ENCODE results near the gene POU6F1. TPM values are rescaled to one million over a fixed set of nuclear protein-coding genes. Genes with fewer than 3 reads are reported as not detected.
A peak's percentile ranks its signal among the peaks of the same experiment; 100 is the strongest.
"Not testable (repeated sequence)": the region's sequence is repeated elsewhere in the genome, so short reads cannot be mapped to it uniquely, and the experiment has no call there.

Gene POU6F1, protein sequence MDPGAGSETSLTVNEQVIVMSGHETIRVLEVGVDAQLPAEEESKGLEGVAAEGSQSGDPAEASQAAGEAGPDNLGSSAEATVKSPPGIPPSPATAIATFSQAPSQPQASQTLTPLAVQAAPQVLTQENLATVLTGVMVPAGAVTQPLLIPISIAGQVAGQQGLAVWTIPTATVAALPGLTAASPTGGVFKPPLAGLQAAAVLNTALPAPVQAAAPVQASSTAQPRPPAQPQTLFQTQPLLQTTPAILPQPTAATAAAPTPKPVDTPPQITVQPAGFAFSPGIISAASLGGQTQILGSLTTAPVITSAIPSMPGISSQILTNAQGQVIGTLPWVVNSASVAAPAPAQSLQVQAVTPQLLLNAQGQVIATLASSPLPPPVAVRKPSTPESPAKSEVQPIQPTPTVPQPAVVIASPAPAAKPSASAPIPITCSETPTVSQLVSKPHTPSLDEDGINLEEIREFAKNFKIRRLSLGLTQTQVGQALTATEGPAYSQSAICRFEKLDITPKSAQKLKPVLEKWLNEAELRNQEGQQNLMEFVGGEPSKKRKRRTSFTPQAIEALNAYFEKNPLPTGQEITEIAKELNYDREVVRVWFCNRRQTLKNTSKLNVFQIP
- total RNA-seq: 5.1 and 9.0 TPM in 2 replicates

- H3K27ac Mint-ChIP-seq: peak within 1 kb of the TSS; percentile 88
- H3K4me3 Mint-ChIP-seq: peak within 1 kb of the TSS; percentile 85
- H3K27me3 Mint-ChIP-seq: no peaks in the 10 kb centered on the region
- peaks cover 4% of the 10 kb centered on the region for H3K36me3 Mint-ChIP-seq (ENCODE audit: low read depth)
- peak; percentile 90 for DNase-seq
- peaks cover 13% of the 10 kb centered on the region for H3K4me1 Mint-ChIP-seq
- intact Hi-C loops (cut with micrococcal nuclease): loop anchor here (1.0 to 5.0 kb wide), 4 partner anchors 20 to 136 kb away; partner anchors contain the start of genes BIN2, CSRNP2, DAZAP2 and TFCP2
- no peaks in the 10 kb centered on the region for H3K9me3 Mint-ChIP-seq
Measured at GRCh38 chr12:51217968-51218606, at the start of gene POU6F1. Gene POU6F1, minus strand, starts transcription at chr12:51218062. Its CDS starts 11,226 bp downstream, at chr12:51206836.

- no peak overlapping the region for H3K4me3 Mint-ChIP-seq
- no peaks in the 10 kb centered on the region for H3K9me3 Mint-ChIP-seq
- H3K4me1 Mint-ChIP-seq: peaks cover 20% of the 10 kb centered on the region
- H3K27ac Mint-ChIP-seq: no peak overlapping the region
- peak; percentile 67 for DNase-seq
- intact Hi-C loops (cut with micrococcal nuclease): loop anchor here (5.0 kb wide), 1 partner anchor 57 kb away; the partner anchor contains the start of gene BIN2
- no peaks in the 10 kb centered on the region for H3K36me3 Mint-ChIP-seq (ENCODE audit: low read depth)
- H3K27me3 Mint-ChIP-seq: peaks cover 13% of the 10 kb centered on the region
Measured at GRCh38 chr12:51265024-51265423, 47.2 kb upstream of the POU6F1 start.

DNA sequence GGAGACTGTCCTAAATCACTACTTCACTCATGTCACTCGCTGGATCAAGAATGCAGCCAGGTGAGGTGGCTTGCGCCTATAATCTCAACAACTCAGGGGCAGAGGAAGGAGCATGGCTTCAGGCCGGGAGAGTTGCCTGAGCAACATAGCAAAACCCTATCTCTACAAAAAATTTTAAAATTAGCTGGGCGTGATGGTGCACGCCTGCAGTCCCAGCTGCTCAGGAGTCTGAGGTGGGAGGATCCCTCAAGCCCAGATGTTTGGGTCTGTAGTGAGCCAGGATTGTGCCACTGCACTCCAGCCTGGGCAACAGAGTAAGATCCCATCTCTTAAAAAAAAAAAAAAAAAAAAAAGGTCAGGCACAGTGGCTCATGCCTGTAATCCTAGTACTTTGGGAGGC, 46.4 kb upstream of the POU6F1 start:
- intact Hi-C loops (cut with micrococcal nuclease): no loop called here
- Mint-ChIP-seq H3K36me3 (ENCODE audit: low read depth) (no peaks in the 10 kb centered on the region), H3K27me3 (peaks cover 13% of the 10 kb centered on the region), H3K27ac (no peak overlapping the region), H3K4me1 (peaks cover 18% of the 10 kb centered on the region), H3K4me3 (no peak overlapping the region), H3K9me3 (no peaks in the 10 kb centered on the region)
- no peak for DNase-seq

- peaks cover 7% of the 10 kb centered on the region for H3K27me3 Mint-ChIP-seq
- no peak overlapping the region for H3K27ac Mint-ChIP-seq
- no peak for DNase-seq
- no peaks in the 10 kb centered on the region for H3K36me3 Mint-ChIP-seq (ENCODE audit: low read depth)
- H3K4me1 Mint-ChIP-seq: peaks cover 13% of the 10 kb centered on the region
- intact Hi-C loops (cut with micrococcal nuclease): no loop called here
- H3K4me3 Mint-ChIP-seq: no peak overlapping the region
- no peaks in the 10 kb centered on the region for H3K9me3 Mint-ChIP-seq
Measured at GRCh38 chr12:51263341-51263740, 45.5 kb upstream of the POU6F1 start.

- intact Hi-C loops (cut with micrococcal nuclease): no loop called here
- DNase-seq: peak; percentile 63
- peaks cover 13% of the 10 kb centered on the region for H3K4me1 Mint-ChIP-seq
- H3K27me3 Mint-ChIP-seq: peaks cover 4% of the 10 kb centered on the region
- no peaks in the 10 kb centered on the region for H3K9me3 Mint-ChIP-seq
- H3K36me3 Mint-ChIP-seq (ENCODE audit: low read depth): no peaks in the 10 kb centered on the region
- no peak overlapping the region for H3K4me3 Mint-ChIP-seq
- no peak overlapping the region for H3K27ac Mint-ChIP-seq
Measured at GRCh38 chr12:51262758-51263177, 44.9 kb upstream of the POU6F1 start.

- H3K4me1 Mint-ChIP-seq: not testable (repeated sequence)
Measured at GRCh38 chr12:51259600-51259999, 41.7 kb upstream of the POU6F1 start.

DNA sequence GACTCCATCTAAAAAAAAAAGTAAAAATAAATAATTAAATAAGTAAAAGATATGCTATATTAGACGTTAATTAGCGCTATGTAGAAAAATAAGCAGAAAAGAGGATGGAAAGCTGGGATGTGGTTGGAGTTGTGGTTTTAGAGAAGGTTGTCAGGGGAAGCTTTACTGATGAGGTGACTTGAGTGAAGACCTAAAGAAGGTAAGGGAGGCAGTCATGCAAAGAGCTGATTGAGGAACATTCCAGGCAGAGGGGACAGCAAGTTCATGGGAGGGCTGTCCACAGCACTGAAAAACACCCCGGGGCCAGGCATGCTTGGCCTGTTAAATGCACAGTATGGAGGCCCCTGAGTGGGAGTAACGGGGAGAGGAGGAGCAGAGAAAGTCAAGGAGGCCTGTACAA, 36.7 kb upstream of the POU6F1 start:
- Mint-ChIP-seq H3K27ac (no peak overlapping the region), H3K4me3 (no peak overlapping the region), H3K36me3 (ENCODE audit: low read depth) (no peaks in the 10 kb centered on the region), H3K4me1 (peaks cover 5% of the 10 kb centered on the region), H3K9me3 (no peaks in the 10 kb centered on the region), H3K27me3 (no peaks in the 10 kb centered on the region)
- intact Hi-C loops (cut with micrococcal nuclease): no loop called here
- no peak for DNase-seq

More at GRCh38 chr12:51259600-51259999, 41.7 kb upstream of the POU6F1 start:
- H3K36me3 Mint-ChIP-seq (ENCODE audit: low read depth); H3K4me3 Mint-ChIP-seq; H3K27me3 Mint-ChIP-seq; H3K9me3 Mint-ChIP-seq; H3K27ac Mint-ChIP-seq; DNase-seq; intact Hi-C loops (cut with micrococcal nuclease): not testable (repeated sequence)

GRCh38 chr12:51253276-51253675, 35.4 kb upstream of the POU6F1 start:
- no peak overlapping the region for H3K4me3 Mint-ChIP-seq
- no peak for DNase-seq
- H3K9me3 Mint-ChIP-seq: no peaks in the 10 kb centered on the region
- intact Hi-C loops (cut with micrococcal nuclease): no loop called here
- H3K36me3 Mint-ChIP-seq (ENCODE audit: low read depth): no peaks in the 10 kb centered on the region
- no peak overlapping the region for H3K27ac Mint-ChIP-seq
- no peaks in the 10 kb centered on the region for H3K27me3 Mint-ChIP-seq
- H3K4me1 Mint-ChIP-seq: peaks cover 7% of the 10 kb centered on the region

DNA sequence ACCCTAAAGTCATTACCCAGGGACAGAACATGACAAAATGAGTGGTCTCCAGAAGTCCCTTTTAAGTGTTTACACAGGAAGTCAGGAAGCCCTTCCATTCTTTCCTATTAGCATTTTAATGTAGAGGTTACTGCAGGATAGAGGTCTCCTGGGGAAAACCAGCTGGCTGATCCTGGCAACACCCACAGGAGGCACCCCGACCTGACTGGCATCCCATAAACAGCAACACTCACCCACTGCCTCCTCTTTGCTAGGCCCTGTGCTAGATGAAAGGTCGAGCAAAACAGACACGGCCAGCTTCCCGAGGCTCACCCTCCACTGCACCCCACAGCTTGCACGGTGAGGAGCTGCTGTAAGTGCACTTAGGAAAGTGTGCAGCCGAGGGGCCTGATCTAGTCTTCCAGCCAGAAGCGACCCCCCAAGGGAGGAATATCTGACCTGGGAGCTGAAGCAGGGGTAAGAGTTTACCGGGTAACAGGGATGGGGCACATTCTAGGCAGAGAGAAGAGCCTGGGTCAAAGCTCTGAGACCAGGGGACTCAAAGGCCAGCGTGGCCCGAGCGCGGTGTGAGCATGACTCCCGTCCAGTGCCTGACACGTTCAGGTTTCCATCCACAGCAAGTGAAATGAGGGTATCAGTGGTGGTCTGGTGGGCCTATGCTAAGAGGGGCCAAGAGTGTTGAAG, 29.8 kb upstream of the POU6F1 start:
- H3K4me1 Mint-ChIP-seq: peaks cover 41% of the 10 kb centered on the region
- H3K4me3 Mint-ChIP-seq: peak overlapping the region; percentile 51
- H3K27ac Mint-ChIP-seq: peak overlapping the region; percentile 71
- H3K36me3 Mint-ChIP-seq (ENCODE audit: low read depth): peaks cover 16% of the 10 kb centered on the region
- H3K9me3 Mint-ChIP-seq: no peaks in the 10 kb centered on the region
- intact Hi-C loops (cut with micrococcal nuclease): no loop called here
- H3K27me3 Mint-ChIP-seq: no peaks in the 10 kb centered on the region
- no peak for DNase-seq

DNA sequence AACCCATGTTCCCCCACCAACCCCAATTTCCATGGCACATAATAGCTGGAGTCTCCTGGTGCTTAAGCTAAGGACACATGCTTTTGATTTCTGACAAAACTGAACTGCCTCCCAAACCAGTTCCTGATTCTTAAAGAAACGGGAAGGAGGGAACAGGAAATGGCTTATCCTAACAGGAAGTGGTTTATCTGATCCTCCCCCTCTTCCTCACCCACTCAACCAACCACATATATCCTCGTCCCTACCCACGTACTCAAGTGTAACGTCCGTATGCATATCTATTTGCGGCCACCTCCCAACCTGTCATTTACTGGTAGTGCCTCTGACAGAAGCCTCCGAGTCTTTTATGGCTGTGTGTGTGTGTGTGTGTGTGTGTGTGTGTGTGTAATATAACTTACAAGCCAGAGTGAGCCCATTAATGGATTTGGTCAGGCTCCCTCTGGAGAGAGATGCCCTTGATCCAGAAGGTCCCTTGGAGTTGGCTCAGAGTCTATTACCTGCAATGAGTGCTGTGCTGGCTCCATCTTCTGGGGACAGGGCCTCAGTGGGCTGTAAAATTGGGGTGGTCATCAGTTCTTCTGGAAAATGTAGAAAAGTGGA, 28.5 kb upstream of the POU6F1 start:
- H3K4me3 Mint-ChIP-seq: peak overlapping the region; percentile 32
- peaks cover 26% of the 10 kb centered on the region for H3K36me3 Mint-ChIP-seq (ENCODE audit: low read depth)
- H3K9me3 Mint-ChIP-seq: no peaks in the 10 kb centered on the region
- peak overlapping the region; percentile 77 for H3K27ac Mint-ChIP-seq
- peak; percentile 82 for DNase-seq
- H3K27me3 Mint-ChIP-seq: no peaks in the 10 kb centered on the region
- intact Hi-C loops (cut with micrococcal nuclease): no loop called here
- peaks cover 48% of the 10 kb centered on the region for H3K4me1 Mint-ChIP-seq

DNA sequence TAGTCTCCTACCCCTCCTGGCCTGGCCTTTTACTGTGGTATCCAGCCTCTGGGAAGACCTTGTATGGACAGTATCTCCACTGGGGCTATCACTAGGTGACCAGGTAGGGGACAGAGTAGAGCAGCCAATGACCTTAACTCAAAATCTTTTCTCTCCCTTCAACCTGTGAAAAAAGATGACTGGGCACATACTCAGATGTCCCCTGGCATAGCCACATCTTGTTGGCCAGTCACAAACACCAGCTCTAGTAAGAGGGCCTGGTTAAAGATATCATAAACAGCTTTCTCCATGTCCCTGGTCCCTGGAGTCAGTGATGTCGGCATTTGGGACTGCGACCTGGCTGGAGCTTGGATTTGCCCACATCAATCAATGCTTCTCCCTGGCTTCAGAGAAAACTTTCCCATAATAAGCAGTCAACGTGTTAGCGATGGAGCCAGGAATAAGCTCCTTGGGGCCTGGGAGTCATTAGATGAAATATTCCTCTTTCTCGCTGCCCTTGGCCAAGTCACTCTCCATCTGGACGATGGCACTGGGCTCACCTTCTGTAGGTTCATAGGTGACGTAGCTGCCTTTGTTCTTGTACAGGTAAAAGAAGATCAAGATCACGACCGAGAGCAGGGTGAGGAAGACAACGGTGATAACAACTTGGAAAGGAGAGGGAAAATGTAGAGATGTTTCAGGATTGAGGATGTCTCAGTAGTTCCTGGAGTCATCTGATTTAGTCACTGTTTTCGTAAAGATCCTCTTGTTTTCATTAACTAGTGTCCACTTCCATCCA, 27.8 kb upstream of the POU6F1 start:
- H3K9me3 Mint-ChIP-seq: no peaks in the 10 kb centered on the region
- DNase-seq: peak; percentile 61
- intact Hi-C loops (cut with micrococcal nuclease): no loop called here
- peaks cover 53% of the 10 kb centered on the region for H3K4me1 Mint-ChIP-seq
- H3K36me3 Mint-ChIP-seq (ENCODE audit: low read depth): peaks cover 33% of the 10 kb centered on the region
- no peaks in the 10 kb centered on the region for H3K27me3 Mint-ChIP-seq
- H3K4me3 Mint-ChIP-seq: peak overlapping the region; percentile 32
- peak overlapping the region; percentile 77 for H3K27ac Mint-ChIP-seq

- no peak overlapping the region for H3K4me3 Mint-ChIP-seq
- intact Hi-C loops (cut with micrococcal nuclease): no loop called here
- peaks cover 64% of the 10 kb centered on the region for H3K4me1 Mint-ChIP-seq
- no peak overlapping the region for H3K27ac Mint-ChIP-seq
- peaks cover 42% of the 10 kb centered on the region for H3K36me3 Mint-ChIP-seq (ENCODE audit: low read depth)
- no peaks in the 10 kb centered on the region for H3K27me3 Mint-ChIP-seq
- no peaks in the 10 kb centered on the region for H3K9me3 Mint-ChIP-seq
- no peak for DNase-seq
Measured at GRCh38 chr12:51244269-51244668, 26.4 kb upstream of the POU6F1 start.

GRCh38 chr12:51242876-51243275, 25.0 kb upstream of the POU6F1 start:
- H3K9me3 Mint-ChIP-seq: no peaks in the 10 kb centered on the region

More at GRCh38 chr12:51242876-51243275, 25.0 kb upstream of the POU6F1 start:
- Mint-ChIP-seq H3K27me3 (no peaks in the 10 kb centered on the region), H3K4me3 (no peak overlapping the region), H3K4me1 (peaks cover 66% of the 10 kb centered on the region), H3K27ac (peak overlapping the region; percentile 39), H3K36me3 (ENCODE audit: low read depth) (peaks cover 46% of the 10 kb centered on the region)
- intact Hi-C loops (cut with micrococcal nuclease): no loop called here
- no peak for DNase-seq
